Naive B cell (primary cell): ENCODE results near the gene SH2D7. TPM values are rescaled to one million over a fixed set of nuclear protein-coding genes. Genes with fewer than 3 reads are reported as not detected.

Experiments used
- ATAC-seq, 2 donors: fragments of 150-1000 bp; cut with Tn5 transposase; 2 replicates each; pipeline ENCODE4 v1.10.0; 2021; ENCODE audit warnings: low read depth in 2 of 2, mild to moderate bottlenecking in 2 of 2, moderate library complexity in 2 of 2
- DNase-seq: peaks from one replicate; pipeline ENCODE4 v3.0.0; 2022
- H3K27ac Mint-ChIP-seq, 6 donors: one replicate each; pipeline ENCODE4 v1.8.0; 2020 to 2022; ENCODE audit warnings: mild to moderate bottlenecking in 6 of 6, mixed read lengths in 6 of 6, moderate library complexity in 5 of 6, inconsistent platforms in 2 of 6
- H3K27me3 Mint-ChIP-seq, 3 donors: one replicate each; pipeline ENCODE4 v1.8.0; 2021 to 2022; ENCODE audit warnings: mixed read lengths in 3 of 3, mild to moderate bottlenecking in 1 of 3
- H3K36me3 Mint-ChIP-seq, 2 donors: one replicate each; pipeline ENCODE4 v1.8.0; 2020 to 2022; ENCODE audit warnings: mixed read lengths in 2 of 2, inconsistent platforms in 1 of 2, mild to moderate bottlenecking in 1 of 2
- H3K4me1 Mint-ChIP-seq, 3 donors: one replicate each; pipeline ENCODE4 v1.8.0; 2020 to 2022; ENCODE audit warnings: mixed read lengths in 3 of 3, inconsistent platforms in 1 of 3, mild to moderate bottlenecking in 1 of 3, moderate library complexity in 1 of 3
- H3K4me3 Mint-ChIP-seq, 8 donors: one replicate each; pipeline ENCODE4 v1.8.0; 2020 to 2022; ENCODE audit warnings: mild to moderate bottlenecking in 8 of 8, mixed read lengths in 8 of 8, moderate library complexity in 8 of 8, inconsistent platforms in 2 of 8
- H3K9me3 Mint-ChIP-seq, 7 donors: one replicate each; pipeline ENCODE4 v1.8.0; 2020 to 2022; ENCODE audit warnings: mixed read lengths in 7 of 7, mild to moderate bottlenecking in 5 of 7, inconsistent platforms in 2 of 7, moderate library complexity in 1 of 7
- polyA plus RNA-seq, 6 donors: library from polyadenylated mRNA; unstranded; fragments of 300-500 nt; fragmentation: Illumina TruSeq; gene quantifications; one replicate each; pipeline ENCODE4 v1.2.3, GENCODE V29; 2021; ENCODE audit warnings: low read depth in 6 of 6

SH2D7 gene
- polyA plus RNA-seq, 6 donors from 2014 or later, result not detected

DNA sequence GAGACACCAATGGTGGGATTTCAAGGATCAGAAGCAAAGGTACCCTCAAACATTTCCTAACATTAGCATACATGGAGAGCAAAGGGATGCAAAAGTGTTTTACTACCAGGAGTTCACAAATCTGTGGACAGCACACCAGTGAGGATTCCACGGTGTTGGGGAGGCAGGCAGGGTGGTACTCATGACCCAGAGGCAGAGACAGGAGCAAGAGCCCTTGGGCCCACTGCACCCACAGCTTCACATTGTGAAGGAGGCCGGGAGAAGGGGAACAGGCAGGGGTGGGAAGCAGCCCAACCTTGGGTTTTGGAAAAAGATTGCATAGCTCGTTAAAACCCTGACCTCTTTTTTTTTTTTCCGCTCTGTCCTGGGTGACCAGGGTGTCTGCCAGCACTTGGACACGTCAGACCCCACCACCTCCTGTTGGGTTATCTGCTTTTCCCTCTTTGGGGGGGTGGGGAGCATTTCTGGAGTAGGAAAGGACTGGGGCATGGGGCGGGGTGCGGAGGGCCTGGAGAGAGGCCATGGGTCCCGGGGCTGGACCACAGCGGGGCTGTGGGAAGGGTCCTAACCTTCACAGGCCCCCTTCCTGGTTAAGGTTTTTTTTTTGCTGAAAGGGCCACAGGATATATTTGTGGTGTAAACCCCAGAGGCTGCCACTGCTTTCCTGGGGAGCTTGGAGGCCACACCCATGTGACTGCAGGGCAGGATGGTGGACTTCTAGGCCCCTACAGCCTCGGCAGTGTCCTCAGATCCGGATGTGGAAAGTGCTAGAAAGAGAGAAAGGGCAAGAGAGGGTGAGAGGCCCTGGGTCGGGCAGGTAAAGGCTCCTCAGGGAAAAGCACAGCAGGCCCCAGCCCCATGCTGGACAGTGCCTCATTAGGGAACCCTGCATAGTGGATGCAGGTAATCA, 12.5 kb downstream of the SH2D7 start:
- H3K9me3 Mint-ChIP-seq, result no peaks in the 10 kb centered on the region
- H3K36me3 Mint-ChIP-seq, result no peaks in the 10 kb centered on the region
- no peak for DNase-seq
- H3K4me3 Mint-ChIP-seq, result no peak overlapping the region
- H3K27ac Mint-ChIP-seq, result peak overlapping the region in 2 of 6 donors; percentile 39 to 54
- H3K4me1 Mint-ChIP-seq, result peaks cover 0 to 4% (median 3%) of the 10 kb centered on the region in 3 donors
- no peaks in the 10 kb centered on the region for H3K27me3 Mint-ChIP-seq
- ATAC-seq, result no peak

DNA sequence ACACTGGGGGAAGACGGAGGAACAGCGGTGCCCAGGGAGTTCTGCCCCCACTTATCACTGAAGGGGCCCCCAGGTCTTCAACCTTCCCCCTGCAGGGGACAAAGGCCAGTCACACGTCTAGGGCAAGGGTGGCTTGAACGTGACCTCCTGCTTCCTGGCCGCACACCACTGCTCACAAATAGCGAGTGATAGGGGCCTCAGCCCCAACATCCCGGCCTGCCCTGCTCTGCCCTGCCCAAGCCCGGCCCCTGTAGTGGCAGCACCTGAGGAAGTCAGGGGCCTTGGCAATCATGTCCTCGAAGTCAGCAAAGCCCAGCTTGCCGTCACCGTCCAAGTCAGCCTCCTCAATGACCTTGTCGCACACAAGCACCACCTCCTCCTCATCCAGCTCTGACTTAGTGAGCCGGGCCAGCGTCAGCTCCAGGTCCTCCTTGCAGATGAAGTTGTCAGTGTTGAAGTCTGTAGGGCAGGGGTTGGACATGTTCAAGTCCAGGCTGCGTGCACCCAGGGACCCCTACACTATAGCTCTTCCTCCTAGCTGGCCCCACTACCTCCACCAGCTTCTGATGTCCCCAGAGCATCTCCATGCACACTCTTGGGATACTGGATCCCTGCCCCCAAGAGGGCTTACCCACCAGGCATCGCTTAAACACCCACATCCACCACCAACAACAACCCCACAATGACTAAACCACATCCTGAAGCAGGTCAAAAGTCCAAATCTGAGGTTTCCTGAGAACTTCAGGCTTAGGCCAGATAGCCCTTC, 13.3 kb downstream of the SH2D7 start:
- Mint-ChIP-seq H3K27ac (peak overlapping the region in 1 of 6 donors; percentile 39), H3K9me3 (no peaks in the 10 kb centered on the region), H3K27me3 (no peaks in the 10 kb centered on the region), H3K36me3 (no peaks in the 10 kb centered on the region), H3K4me3 (no peak overlapping the region), H3K4me1 (peaks cover 0 to 4% (median 3%) of the 10 kb centered on the region in 3 donors)
- ATAC-seq (no peak), DNase-seq (no peak)

- Mint-ChIP-seq H3K4me3 (no peak overlapping the region), H3K9me3 (no peaks in the 10 kb centered on the region), H3K27ac (no peak overlapping the region), H3K4me1 (peaks cover 0 to 4% (median 3%) of the 10 kb centered on the region in 3 donors), H3K27me3 (no peaks in the 10 kb centered on the region), H3K36me3 (no peaks in the 10 kb centered on the region)
- ATAC-seq, result no peak
- DNase-seq, result no peak
Measured at GRCh38 chr15:78107471-78107870, 15.1 kb downstream of the SH2D7 start.

- DNase-seq, result peak; percentile 73
- Mint-ChIP-seq H3K27me3 (no peaks in the 10 kb centered on the region), H3K27ac (peak overlapping the region in 3 of 6 donors; percentile 7 to 76 (median 52)), H3K4me3 (no peak overlapping the region), H3K4me1 (peaks cover 4 to 10% (median 6%) of the 10 kb centered on the region in 3 donors), H3K36me3 (no peaks in the 10 kb centered on the region), H3K9me3 (no peaks in the 10 kb centered on the region)
- ATAC-seq, result peak; percentile 87 to 89
Measured at GRCh38 chr15:78108300-78109084, 16.1 kb downstream of the SH2D7 start.

- Mint-ChIP-seq H3K4me1 (peaks cover 4 to 14% (median 8%) of the 10 kb centered on the region in 3 donors), H3K9me3 (no peaks in the 10 kb centered on the region), H3K27me3 (no peaks in the 10 kb centered on the region), H3K4me3 (no peak overlapping the region), H3K27ac (peak overlapping the region in 1 of 6 donors; percentile 42), H3K36me3 (no peaks in the 10 kb centered on the region)
- DNase-seq, result no peak
- no peak for ATAC-seq
Measured at GRCh38 chr15:78109156-78109555, 16.8 kb downstream of the SH2D7 start.

- Mint-ChIP-seq H3K9me3 (no peaks in the 10 kb centered on the region), H3K4me1 (peaks cover 4 to 14% (median 8%) of the 10 kb centered on the region in 3 donors), H3K27ac (peak overlapping the region in 1 of 6 donors; percentile 80), H3K27me3 (no peaks in the 10 kb centered on the region), H3K36me3 (no peaks in the 10 kb centered on the region), H3K4me3 (no peak overlapping the region)
- DNase-seq (no peak), ATAC-seq (no peak)
Measured at GRCh38 chr15:78110096-78110495, 17.7 kb downstream of the SH2D7 start.

- Mint-ChIP-seq H3K9me3 (no peaks in the 10 kb centered on the region), H3K36me3 (no peaks in the 10 kb centered on the region), H3K27me3 (no peaks in the 10 kb centered on the region), H3K27ac (peak overlapping the region in 1 of 6 donors; percentile 76), H3K4me1 (peaks cover 4 to 14% (median 8%) of the 10 kb centered on the region in 3 donors), H3K4me3 (no peak overlapping the region)
- ATAC-seq, result no peak
- no peak for DNase-seq
Measured at GRCh38 chr15:78110916-78111475, 18.6 kb downstream of the SH2D7 start.

DNA sequence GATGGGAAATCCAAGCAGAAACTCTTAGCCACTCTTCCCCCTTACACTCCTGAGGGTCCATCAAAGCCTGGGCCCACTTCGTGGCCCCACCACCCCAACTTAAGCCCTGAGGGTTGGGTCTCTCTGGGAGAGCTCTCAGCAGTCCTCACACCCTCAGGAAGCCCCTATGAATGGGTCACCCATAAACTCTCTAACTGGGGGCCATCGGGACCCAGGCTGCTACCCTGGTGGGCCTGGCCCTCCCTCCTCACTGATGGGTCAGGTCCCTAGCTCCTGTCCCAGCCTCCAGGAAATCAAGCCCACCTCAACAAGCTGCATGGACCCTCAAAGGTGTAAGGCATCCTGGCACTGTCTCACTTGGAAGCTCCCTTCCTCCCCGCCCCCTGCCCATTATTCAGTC, 19.4 kb downstream of the SH2D7 start:
- H3K4me1 Mint-ChIP-seq, result peaks cover 4 to 14% (median 8%) of the 10 kb centered on the region in 3 donors
- H3K9me3 Mint-ChIP-seq, result no peaks in the 10 kb centered on the region
- H3K27me3 Mint-ChIP-seq, result no peaks in the 10 kb centered on the region
- no peak for DNase-seq
- no peaks in the 10 kb centered on the region for H3K36me3 Mint-ChIP-seq
- no peak overlapping the region for H3K4me3 Mint-ChIP-seq
- no peak for ATAC-seq
- peak overlapping the region in 1 of 6 donors; percentile 3 for H3K27ac Mint-ChIP-seq

DNA sequence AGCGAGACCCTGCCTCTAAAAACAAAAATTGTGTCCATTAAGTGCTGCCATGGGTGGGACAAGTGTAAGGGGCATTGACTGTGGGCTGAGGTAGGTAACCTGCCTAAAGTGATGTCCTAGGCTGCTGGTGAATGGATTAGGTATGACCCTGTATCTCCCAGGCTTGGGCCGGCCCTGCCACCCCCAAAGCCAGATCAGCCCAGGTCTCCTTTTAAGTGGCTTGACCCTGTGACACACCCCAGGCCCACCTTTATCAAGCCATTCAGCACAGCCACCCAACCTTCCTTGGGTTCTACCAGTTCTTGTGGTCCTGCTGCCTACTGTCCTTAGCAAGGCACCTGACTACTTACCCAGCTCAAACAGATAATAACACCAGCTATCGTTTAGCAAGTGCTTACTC, 20.2 kb downstream of the SH2D7 start:
- no peak overlapping the region for H3K27ac Mint-ChIP-seq
- no peak overlapping the region for H3K4me3 Mint-ChIP-seq

GRCh38 chr15:78120523-78120922, 28.2 kb downstream of the SH2D7 start:
- DNase-seq, result no peak
- Mint-ChIP-seq H3K4me1 (no peaks in the 10 kb centered on the region), H3K27me3 (no peaks in the 10 kb centered on the region), H3K9me3 (no peaks in the 10 kb centered on the region), H3K27ac (no peak overlapping the region), H3K36me3 (no peaks in the 10 kb centered on the region), H3K4me3 (no peak overlapping the region)
- ATAC-seq, result no peak

More for the DNA sequence above, 20.2 kb downstream of the SH2D7 start:
- H3K36me3 Mint-ChIP-seq, result no peaks in the 10 kb centered on the region
- no peaks in the 10 kb centered on the region for H3K27me3 Mint-ChIP-seq
- H3K4me1 Mint-ChIP-seq, result peaks cover 4 to 14% (median 8%) of the 10 kb centered on the region in 3 donors
- DNase-seq (no peak), ATAC-seq (no peak)
- H3K9me3 Mint-ChIP-seq, result no peaks in the 10 kb centered on the region

GRCh38 chr15:78125267-78125666, 32.9 kb downstream of the SH2D7 start:
- H3K4me3 Mint-ChIP-seq, result no peak overlapping the region

DNA sequence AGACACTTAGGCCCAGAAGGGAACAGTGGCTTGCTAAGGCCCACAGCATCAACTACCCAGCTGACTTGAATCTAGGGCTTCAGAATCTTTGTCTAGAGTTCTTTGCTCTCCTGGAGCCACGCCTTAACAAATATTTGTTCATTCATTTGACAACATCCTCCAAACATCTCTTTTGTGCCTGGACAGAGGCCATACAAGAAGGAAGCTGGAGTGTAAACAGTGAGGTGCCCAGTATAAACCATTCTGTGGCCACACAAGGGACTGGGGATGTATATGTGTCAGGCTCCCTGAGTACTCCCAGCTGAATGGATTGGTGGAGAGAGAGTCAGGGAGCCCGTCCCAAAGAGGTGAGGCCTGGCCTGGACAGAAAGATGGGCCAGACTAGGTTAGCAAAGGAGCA, 35.5 kb downstream of the SH2D7 start:
- no peaks in the 10 kb centered on the region for H3K36me3 Mint-ChIP-seq
- no peak for ATAC-seq
- H3K27ac Mint-ChIP-seq, result peak overlapping the region in 2 of 6 donors; percentile 52 to 93
- H3K9me3 Mint-ChIP-seq, result no peaks in the 10 kb centered on the region
- no peak for DNase-seq
- peak overlapping the region in 2 of 8 donors; percentile 37 to 54 for H3K4me3 Mint-ChIP-seq
- H3K27me3 Mint-ChIP-seq, result no peaks in the 10 kb centered on the region
- peaks cover 12 to 23% (median 17%) of the 10 kb centered on the region in 3 donors for H3K4me1 Mint-ChIP-seq

More at GRCh38 chr15:78125267-78125666, 32.9 kb downstream of the SH2D7 start:
- DNase-seq, result no peak
- H3K36me3 Mint-ChIP-seq, result no peaks in the 10 kb centered on the region
- ATAC-seq, result no peak
- no peaks in the 10 kb centered on the region for H3K9me3 Mint-ChIP-seq
- H3K27me3 Mint-ChIP-seq, result no peaks in the 10 kb centered on the region
- H3K27ac Mint-ChIP-seq, result no peak overlapping the region
- H3K4me1 Mint-ChIP-seq, result peaks cover 4 to 6% (median 4%) of the 10 kb centered on the region in 3 donors
